ENCODE data around the gene TSPAN12.

- no peak for TF ChIP-seq POLR2A (IDR thresholded peaks at IDR 0.05)
- TF ChIP-seq, protein P1, sequence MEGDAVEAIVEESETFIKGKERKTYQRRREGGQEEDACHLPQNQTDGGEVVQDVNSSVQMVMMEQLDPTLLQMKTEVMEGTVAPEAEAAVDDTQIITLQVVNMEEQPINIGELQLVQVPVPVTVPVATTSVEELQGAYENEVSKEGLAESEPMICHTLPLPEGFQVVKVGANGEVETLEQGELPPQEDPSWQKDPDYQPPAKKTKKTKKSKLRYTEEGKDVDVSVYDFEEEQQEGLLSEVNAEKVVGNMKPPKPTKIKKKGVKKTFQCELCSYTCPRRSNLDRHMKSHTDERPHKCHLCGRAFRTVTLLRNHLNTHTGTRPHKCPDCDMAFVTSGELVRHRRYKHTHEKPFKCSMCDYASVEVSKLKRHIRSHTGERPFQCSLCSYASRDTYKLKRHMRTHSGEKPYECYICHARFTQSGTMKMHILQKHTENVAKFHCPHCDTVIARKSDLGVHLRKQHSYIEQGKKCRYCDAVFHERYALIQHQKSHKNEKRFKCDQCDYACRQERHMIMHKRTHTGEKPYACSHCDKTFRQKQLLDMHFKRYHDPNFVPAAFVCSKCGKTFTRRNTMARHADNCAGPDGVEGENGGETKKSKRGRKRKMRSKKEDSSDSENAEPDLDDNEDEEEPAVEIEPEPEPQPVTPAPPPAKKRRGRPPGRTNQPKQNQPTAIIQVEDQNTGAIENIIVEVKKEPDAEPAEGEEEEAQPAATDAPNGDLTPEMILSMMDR (IDR thresholded peaks at IDR 0.05), result no peak
These were observed 32.8 kb downstream of the TSPAN12 start for GRCh38 chr7:120825152-120825551.

All from adrenal gland (tissue), 5 donors.